ENCODE data around the gene KCNJ3. TPM values are rescaled to one million over a fixed set of nuclear protein-coding genes. Genes with fewer than 3 reads are reported as not detected.

KCNJ3 gene
- total RNA-seq, 1 experiment from 2014 or later = not detected

DNA sequence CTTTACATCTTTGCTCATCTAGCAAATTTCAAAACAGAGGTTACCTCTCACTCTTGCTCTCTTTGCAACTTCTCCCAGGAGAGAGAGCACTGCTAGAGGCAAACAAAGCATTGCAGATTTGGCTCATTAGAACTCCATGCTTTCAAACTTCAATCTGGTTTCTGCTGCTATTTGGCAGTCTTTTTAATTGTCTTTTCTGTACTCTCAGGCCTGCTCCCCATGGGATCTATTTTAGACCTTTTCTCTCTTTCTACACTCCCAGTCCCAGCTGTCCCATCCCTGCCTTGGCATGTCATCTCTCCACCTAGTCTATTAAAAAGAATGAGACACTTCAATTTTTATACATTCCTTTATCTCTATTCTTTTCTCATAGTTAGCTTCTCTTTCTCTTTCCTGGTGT lies 15.2 kb downstream of the KCNJ3 start:
- H4K20me1 ChIP-seq (ENCODE audit: insufficient read depth) = no peaks in the 10 kb centered on the region
- ChIA-PET CTCF (no interaction called here), POLR2A (no interaction called here), RAD21 (ENCODE audit: low non-redundant PET in 1 of 2, low total read pairs in 2 of 2, uncharacterized antibody in 2 of 2, unreplicated experiment in 2 of 2) (no interaction called here)
- no TSS peak for BruUV-seq (replicated peaks)
- intact Hi-C loops (cut with micrococcal nuclease) = no loop called here
- DNase-seq (ENCODE audit: low read depth, low spot score) = no peak
- no peaks in the 10 kb centered on the region for H3K9me2 ChIP-seq (ENCODE audit: insufficient read depth)
- no peak overlapping the region for H3K4me2 ChIP-seq (ENCODE audit: low read length)
- no peaks in the 10 kb centered on the region for H3K36me3 ChIP-seq (ENCODE audit: control insufficient read depth in 1 of 2, insufficient read depth in 2 of 2, low read length in 2 of 2)
- H3K4me1 ChIP-seq (ENCODE audit: control insufficient read depth in 1 of 2, insufficient read depth in 2 of 2, low read length in 2 of 2) = no peaks in the 10 kb centered on the region
- H3K27me3 ChIP-seq (ENCODE audit: insufficient read depth, low read length) = no peaks in the 10 kb centered on the region
- TF ChIP-seq SP1 (IDR thresholded peaks at IDR 0.05; ENCODE audit: low read depth) (no peak), SRF (IDR thresholded peaks at IDR 0.05; ENCODE audit: low read depth) (no peak)
- H3K79me2 ChIP-seq (ENCODE audit: insufficient read depth, low read length) = no peaks in the 10 kb centered on the region
- H3K9me3 ChIP-seq (ENCODE audit: control insufficient read depth in 1 of 2, insufficient read depth in 1 of 2, low read depth in 1 of 2, low read length in 2 of 2) = no peaks in the 10 kb centered on the region
- no peak overlapping the region for H2AFZ ChIP-seq (ENCODE audit: low read depth, low read length, poor library complexity, severe bottlenecking)
- ATAC-seq = no peak
- H3K9ac ChIP-seq (ENCODE audit: low read length) = no peak overlapping the region
- H3K4me3 ChIP-seq (replicated peaks in 1 of 2; ENCODE audit: low read depth in 1 of 2, low read length in 2 of 2) = no peak overlapping the region
- H3K27ac ChIP-seq (ENCODE audit: low read depth, low read length) = no peak overlapping the region

DNA sequence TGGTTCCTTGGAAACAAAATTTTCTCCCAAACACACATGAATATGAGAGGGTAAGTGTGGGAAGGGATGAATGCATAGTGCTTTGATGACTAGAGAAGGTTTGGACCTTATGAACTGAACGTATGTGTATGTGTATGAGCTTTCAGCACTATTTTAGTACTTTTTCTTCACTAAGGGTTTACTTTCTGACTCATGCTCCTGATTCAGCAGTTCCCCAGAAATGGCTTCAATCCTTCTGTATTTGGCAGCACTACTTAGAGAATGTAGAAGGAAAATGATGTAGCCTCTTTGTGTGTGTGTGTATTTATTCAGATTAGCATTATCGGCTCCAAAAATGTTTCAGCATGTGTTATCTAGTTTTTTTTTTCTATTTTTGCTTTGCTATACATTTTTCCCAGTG lies 22.2 kb downstream of the KCNJ3 start:
- CTCF ChIA-PET = interaction anchor here (1.1 kb wide), 1 partner anchor 10 kb away, joined by 3 read pairs; no protein-coding TSS in a partner anchor
- no peak for TF ChIP-seq EZH2 (IDR thresholded peaks at IDR 0.05)
- TF ChIP-seq ZFX (IDR thresholded peaks at IDR 0.05) = no peak
- TF ChIP-seq RAD21 (IDR thresholded peaks at IDR 0.05; ENCODE audit: low read depth) = no peak
- no peak for TF ChIP-seq SIN3A (IDR thresholded peaks at IDR 0.05; ENCODE audit: low read depth)
- TF ChIP-seq, protein P1, sequence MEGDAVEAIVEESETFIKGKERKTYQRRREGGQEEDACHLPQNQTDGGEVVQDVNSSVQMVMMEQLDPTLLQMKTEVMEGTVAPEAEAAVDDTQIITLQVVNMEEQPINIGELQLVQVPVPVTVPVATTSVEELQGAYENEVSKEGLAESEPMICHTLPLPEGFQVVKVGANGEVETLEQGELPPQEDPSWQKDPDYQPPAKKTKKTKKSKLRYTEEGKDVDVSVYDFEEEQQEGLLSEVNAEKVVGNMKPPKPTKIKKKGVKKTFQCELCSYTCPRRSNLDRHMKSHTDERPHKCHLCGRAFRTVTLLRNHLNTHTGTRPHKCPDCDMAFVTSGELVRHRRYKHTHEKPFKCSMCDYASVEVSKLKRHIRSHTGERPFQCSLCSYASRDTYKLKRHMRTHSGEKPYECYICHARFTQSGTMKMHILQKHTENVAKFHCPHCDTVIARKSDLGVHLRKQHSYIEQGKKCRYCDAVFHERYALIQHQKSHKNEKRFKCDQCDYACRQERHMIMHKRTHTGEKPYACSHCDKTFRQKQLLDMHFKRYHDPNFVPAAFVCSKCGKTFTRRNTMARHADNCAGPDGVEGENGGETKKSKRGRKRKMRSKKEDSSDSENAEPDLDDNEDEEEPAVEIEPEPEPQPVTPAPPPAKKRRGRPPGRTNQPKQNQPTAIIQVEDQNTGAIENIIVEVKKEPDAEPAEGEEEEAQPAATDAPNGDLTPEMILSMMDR (IDR thresholded peaks at IDR 0.05 in 2 of 3, conservative IDR thresholded peaks at IDR 0.05 in 1 of 3; ENCODE audit: borderline replicate concordance in 1 of 3, insufficient read depth in 1 of 3, low read depth in 2 of 3, low read length in 2 of 3) = no peak
- TF ChIP-seq, protein P2, sequence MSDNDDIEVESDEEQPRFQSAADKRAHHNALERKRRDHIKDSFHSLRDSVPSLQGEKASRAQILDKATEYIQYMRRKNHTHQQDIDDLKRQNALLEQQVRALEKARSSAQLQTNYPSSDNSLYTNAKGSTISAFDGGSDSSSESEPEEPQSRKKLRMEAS (IDR thresholded peaks at IDR 0.05) = no peak
- TF ChIP-seq, protein P3, sequence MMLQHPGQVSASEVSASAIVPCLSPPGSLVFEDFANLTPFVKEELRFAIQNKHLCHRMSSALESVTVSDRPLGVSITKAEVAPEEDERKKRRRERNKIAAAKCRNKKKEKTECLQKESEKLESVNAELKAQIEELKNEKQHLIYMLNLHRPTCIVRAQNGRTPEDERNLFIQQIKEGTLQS (IDR thresholded peaks at IDR 0.05) = no peak
- no peak for TF ChIP-seq TCF7L2 (IDR thresholded peaks at IDR 0.05; ENCODE audit: borderline replicate concordance, extremely low read depth, insufficient read depth, insufficient read length)
- TF ChIP-seq, protein P4, sequence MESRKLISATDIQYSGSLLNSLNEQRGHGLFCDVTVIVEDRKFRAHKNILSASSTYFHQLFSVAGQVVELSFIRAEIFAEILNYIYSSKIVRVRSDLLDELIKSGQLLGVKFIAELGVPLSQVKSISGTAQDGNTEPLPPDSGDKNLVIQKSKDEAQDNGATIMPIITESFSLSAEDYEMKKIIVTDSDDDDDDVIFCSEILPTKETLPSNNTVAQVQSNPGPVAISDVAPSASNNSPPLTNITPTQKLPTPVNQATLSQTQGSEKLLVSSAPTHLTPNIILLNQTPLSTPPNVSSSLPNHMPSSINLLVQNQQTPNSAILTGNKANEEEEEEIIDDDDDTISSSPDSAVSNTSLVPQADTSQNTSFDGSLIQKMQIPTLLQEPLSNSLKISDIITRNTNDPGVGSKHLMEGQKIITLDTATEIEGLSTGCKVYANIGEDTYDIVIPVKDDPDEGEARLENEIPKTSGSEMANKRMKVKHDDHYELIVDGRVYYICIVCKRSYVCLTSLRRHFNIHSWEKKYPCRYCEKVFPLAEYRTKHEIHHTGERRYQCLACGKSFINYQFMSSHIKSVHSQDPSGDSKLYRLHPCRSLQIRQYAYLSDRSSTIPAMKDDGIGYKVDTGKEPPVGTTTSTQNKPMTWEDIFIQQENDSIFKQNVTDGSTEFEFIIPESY (IDR thresholded peaks at IDR 0.05; ENCODE audit: extremely low read depth, insufficient replicate concordance, low read length) = no peak
- no peak for TF ChIP-seq POLR2A (IDR thresholded peaks at IDR 0.05; ENCODE audit: borderline replicate concordance, extremely low read depth, insufficient read depth, insufficient read length)
- TF ChIP-seq ELF1 (IDR thresholded peaks at IDR 0.05; ENCODE audit: borderline replicate concordance, low read depth) = no peak
- TF ChIP-seq EZH2phosphoT487 (IDR thresholded peaks at IDR 0.05; ENCODE audit: borderline replicate concordance) = no peak

More for the DNA sequence above, 22.2 kb downstream of the KCNJ3 start:
- Histone ChIP-seq H3K9ac (ENCODE audit: low read length) (no peak overlapping the region), H4K20me1 (ENCODE audit: insufficient read depth) (no peaks in the 10 kb centered on the region), H3K4me3 (replicated peaks in 1 of 2; ENCODE audit: low read depth in 1 of 2, low read length in 2 of 2) (no peak overlapping the region), H3K4me2 (ENCODE audit: low read length) (no peak overlapping the region), H3K9me3 (ENCODE audit: control insufficient read depth in 1 of 2, insufficient read depth in 1 of 2, low read depth in 1 of 2, low read length in 2 of 2) (no peaks in the 10 kb centered on the region), H2AFZ (ENCODE audit: low read depth, low read length, poor library complexity, severe bottlenecking) (no peak overlapping the region), H3K36me3 (ENCODE audit: control insufficient read depth in 1 of 2, insufficient read depth in 2 of 2, low read length in 2 of 2) (no peaks in the 10 kb centered on the region), H3K27ac (ENCODE audit: low read depth, low read length) (no peak overlapping the region), H3K79me2 (ENCODE audit: insufficient read depth, low read length) (no peaks in the 10 kb centered on the region), H3K4me1 (ENCODE audit: control insufficient read depth in 1 of 2, insufficient read depth in 2 of 2, low read length in 2 of 2) (no peaks in the 10 kb centered on the region), H3K27me3 (ENCODE audit: insufficient read depth, low read length) (no peaks in the 10 kb centered on the region), H3K9me2 (ENCODE audit: insufficient read depth) (no peaks in the 10 kb centered on the region; the same call in 1 of the 2 replicates)
- POLR2A ChIA-PET = no interaction called here
- no TSS peak for BruUV-seq (replicated peaks)
- intact Hi-C loops (cut with micrococcal nuclease) = no loop called here
- ATAC-seq (no peak), DNase-seq (ENCODE audit: low read depth, low spot score) (no peak)
- RAD21 ChIA-PET (ENCODE audit: low non-redundant PET in 1 of 2, low total read pairs in 2 of 2, uncharacterized antibody in 2 of 2, unreplicated experiment in 2 of 2) = no interaction called here
